SK-N-SH treated with all-trans-retinoic acid at 6 μM for 48 hours (cell line): Measurements from ENCODE around the gene CPHXL2.

ENCODE experiments used
- ATAC-seq: fragments of 200-7000 bp; cut with Tn5 transposase; 3 replicates; pipeline ENCODE4 v1.9.1; 2020; ENCODE audit warnings: mild to moderate bottlenecking, moderate library complexity
- BACH2 ChIP-seq: fragments of 250-450 bp; sonication (Bioruptor Pico); IDR thresholded peaks from 2 replicates; pipeline ENCODE4 v1.9.0; 2021; ENCODE audit warnings: mild to moderate bottlenecking, borderline replicate concordance
- ISL1 ChIP-seq: fragments of 250-450 bp; sonication (Bioruptor Pico); IDR thresholded peaks from 2 replicates; pipeline ENCODE4 v2.1.2; 2022; ENCODE audit warnings: mild to moderate bottlenecking, moderate library complexity

Gene CPHXL2

DNA sequence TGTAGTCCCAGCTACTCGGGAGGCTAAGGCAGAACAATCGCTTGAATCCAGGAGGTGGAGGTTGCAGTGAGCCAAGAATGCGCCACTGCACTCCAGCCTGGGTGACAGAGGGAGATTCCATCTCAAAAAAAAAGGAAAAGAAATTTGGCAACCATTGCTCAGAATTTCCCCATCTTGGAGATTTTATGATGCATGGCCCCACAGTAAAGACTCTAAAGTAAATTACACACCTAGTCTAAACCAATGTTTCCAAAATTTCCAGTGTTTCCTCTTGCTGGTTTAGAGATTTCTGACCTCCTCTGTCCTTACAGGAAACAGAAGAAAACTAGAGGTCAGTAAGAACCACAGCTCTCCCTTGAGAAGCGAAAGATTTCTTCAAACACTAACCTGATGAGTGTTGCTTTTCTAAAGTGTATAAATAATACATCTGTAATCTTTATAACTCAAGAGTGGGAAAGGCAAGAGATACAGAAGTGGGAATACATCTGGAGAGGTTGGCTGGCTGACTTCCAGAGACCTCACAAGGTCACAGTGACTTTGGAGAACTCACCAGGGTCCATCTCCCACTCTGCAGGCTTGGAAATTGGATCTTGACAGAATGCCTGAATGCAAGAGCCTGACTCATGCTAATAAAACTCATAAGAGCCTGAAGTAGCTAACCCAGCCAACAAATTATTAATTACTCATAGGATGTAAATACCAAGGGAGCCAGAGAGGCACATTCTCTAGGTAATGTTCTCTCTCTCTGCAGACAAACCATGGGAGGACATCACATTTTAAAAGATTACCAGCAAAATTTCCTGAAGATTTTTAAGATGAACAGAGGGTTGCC is 62.5 kb downstream of the CPHXL2 start:
- ATAC-seq, result peak; percentile 98
- TF ChIP-seq ISL1 (CRISPR knock-in tag) (peak; percentile 82), BACH2 (CRISPR knock-in tag) (no peak)
